ENCODE results near the gene CDH7.

CDH7 gene

DNA sequence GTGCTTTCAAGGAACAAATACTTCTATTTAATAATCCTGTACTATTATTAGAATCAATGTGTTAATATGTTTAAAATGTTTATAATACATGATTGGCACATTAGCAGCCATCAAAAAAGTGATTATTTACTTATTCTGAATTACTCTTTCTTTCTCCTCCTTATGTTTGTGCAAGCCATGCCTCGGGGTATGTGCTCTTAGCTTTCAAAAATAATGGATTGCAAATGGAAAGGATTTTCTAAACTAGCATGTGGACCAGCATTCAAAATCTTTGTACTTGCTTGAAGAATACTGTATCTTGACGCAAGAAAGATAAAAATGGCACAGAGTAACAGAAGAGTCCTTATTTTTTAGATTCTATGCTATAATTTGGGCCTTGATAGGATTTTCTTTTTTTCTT is 156.5 kb downstream of the CDH7 start:
- DNase-seq (ENCODE audit: low read depth in 2 of 2): no peak

GRCh38 chr18:65919018-65919417 is 168.2 kb downstream of the CDH7 start:
- DNase-seq (ENCODE audit: low read depth in 2 of 2): no peak

DNA sequence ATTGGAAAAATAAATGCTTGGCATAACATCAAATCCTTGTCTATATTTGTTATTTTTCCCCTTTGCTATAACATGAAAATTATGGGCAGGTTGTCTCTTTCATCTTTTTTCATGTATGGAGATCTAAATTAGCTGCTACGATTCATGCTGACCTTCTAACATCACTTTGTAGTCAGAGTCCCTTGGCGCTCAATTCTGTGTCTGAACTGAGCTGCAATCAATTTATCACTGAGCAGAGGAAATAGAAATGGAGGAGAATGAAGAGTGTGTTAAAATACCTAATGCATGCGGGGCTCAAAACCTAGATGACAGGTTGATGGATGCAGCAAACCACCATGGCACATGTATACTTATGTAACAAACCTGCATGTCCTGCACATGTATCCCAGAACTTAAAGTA is 168.9 kb downstream of the CDH7 start:
- no peak for DNase-seq (ENCODE audit: low read depth in 2 of 2)

DNA sequence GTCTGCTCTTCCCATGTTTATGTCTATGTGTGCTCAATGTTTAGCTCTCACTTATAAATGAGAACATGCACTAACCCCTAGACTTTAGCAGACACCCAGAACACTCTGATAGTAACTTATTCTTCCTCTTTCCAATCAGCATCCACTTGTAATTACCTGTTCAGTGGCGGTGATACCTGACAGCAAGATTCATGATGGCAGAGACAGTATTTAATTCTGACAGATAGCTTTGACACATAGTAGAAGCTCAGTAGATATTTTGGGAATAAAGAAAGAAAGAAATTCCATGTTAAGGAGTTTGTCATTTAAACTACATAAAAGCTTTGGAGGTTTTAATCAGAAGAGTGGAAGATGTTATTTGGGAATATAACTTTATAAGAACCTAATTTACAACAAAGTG is 171.3 kb downstream of the CDH7 start:
- DNase-seq (ENCODE audit: low read depth in 2 of 2): no peak

DNA sequence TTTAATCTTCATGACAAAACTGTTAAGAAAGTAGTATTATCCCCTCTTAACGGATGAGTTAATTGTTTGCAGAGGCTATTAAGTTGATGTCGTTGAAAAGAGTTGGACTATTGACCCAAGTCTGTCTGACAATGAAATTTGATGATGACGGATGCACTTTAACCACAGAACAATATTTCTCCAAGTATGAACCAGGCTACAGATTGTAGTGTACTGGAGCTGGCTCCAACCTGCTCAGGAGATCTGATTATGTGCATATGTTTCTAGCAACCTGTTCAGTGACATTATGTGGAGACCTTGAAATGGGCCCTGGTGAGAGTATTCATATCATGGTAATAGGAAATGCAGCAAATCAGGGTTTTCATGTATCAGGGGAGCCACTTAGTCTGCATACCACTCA is 174.1 kb downstream of the CDH7 start:
- no peak for DNase-seq (ENCODE audit: low read depth in 2 of 2)

DNA sequence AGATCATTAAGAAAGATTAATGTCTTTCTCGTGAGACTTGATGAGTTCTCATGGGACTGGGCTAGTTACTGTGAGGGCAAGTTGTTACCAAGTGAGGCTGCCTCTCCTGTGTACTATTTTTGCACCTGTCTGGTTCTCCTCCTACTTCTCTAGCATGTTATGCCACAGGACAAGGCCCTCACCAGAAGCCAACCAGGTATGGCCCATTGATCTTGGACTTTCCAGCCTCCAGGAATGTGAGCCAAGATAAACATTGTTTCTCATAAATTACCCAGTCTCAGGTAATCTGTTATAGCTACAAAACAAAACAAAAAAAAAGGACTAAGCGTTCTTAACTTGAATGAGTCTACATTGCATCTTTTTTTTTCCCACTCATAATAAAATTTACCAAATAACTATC is 184.1 kb downstream of the CDH7 start:
- DNase-seq (ENCODE audit: low read depth in 2 of 2): no peak

DNA sequence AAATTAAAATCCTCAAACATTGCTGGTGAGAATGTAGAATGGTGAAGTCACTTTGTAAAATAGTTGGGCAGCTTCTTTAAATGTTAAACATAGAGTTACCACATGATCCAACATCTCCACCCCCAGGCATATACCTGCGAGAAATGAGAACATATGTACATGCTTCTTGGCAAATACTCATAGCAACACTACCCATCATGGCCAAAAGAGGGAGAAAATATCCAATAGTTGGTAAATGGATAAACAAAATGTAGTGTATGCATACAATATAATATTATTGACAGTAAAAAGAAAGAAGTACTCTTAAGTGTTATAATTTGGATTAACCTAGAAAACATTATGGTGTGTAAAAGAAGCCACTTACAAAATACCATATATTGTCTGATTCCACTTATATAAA is 185.9 kb downstream of the CDH7 start:
- no peak for DNase-seq (ENCODE audit: low read depth in 2 of 2)

- no peak for DNase-seq (ENCODE audit: low read depth in 2 of 2)
Measured at GRCh38 chr18:65937180-65937579, 186.4 kb downstream of the CDH7 start.

DNA sequence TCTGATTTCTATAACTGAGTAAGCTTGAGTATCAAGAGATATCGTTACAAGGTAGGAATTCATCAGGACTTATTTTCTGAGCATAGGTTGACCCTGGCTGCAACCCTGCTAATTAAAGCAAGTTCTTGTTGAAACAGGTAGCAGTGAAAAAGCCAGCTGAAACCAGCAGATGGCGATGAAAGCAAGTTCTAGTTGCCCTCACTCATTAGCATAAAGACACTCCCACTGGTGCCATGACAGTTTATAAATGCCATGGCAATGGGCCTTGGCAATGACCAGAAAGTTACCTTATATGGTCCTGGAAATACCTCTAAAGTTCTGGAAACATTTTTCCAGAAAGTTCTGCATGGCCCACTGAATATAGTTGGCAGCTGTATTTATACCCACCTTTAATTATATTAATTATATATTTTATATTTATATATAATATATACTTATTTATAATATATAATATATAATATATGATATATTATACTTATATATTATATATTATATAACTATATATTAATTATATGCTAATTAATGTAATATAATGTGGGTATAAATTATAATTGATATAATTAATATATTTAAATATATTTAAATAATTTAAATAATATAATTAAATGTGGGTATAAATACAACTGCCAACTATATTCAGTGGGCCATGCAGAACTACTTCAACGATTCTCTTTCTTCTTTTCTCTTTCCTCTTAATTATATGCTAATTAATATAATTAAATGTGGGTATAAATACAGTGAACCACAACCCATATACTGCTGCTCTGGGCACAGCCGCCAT is 188.0 kb downstream of the CDH7 start:
- DNase-seq (ENCODE audit: low read depth in 2 of 2): no peak
